ENCODE measurements around the gene STRN. TPM values are rescaled to one million over a fixed set of nuclear protein-coding genes. Genes with fewer than 3 reads are reported as not detected.
A peak's percentile ranks its signal among the peaks of the same experiment; 100 is the strongest.

The STRN gene
- total RNA-seq = 10 to 100 TPM in 1 of 2 donors, 1 to 10 TPM in 1; 7.3 to 12.7 TPM

GRCh38 chr2:36966370-36967235, at the start of gene STRN:
Gene STRN, minus strand, starts transcription at chr2:36966536. Its CDS starts 73 bp downstream, at chr2:36966463.
- H3K9me3 ChIP-seq = no peaks in the 10 kb centered on the region
- DNase-seq (peak; percentile 96 to 97 (median 97)), ATAC-seq (peak; percentile 96)
- TF ChIP-seq CTCF (IDR thresholded peaks at IDR 0.05) (peak in 1 of 7 experiments; percentile 32), POLR2A (IDR thresholded peaks at IDR 0.05) (peak; percentile 81 to 94 (median 87))
- H3K4me1 ChIP-seq = peaks cover 23% of the 10 kb centered on the region
- peak within 1 kb of the TSS; percentile 71 to 90 (median 84) for H3K27ac ChIP-seq
- 0% methylated on average over 22 to 90 of the region's 91 CpGs for WGBS, 2 donors
- peak within 1 kb of the TSS; percentile 69 to 87 for H3K4me3 ChIP-seq
- intact Hi-C loops (cut with DNase I) = no loop called here
- H3K27me3 ChIP-seq = no peaks in the 10 kb centered on the region
- no peaks in the 10 kb centered on the region for H3K36me3 ChIP-seq (replicated peaks in 1 of 2; ENCODE audit: insufficient read depth in 1 of 2, low read depth in 2 of 2)

- Histone ChIP-seq H3K4me3 (no peak overlapping the region), H3K4me1 (no peaks in the 10 kb centered on the region), H3K36me3 (replicated peaks in 1 of 2; ENCODE audit: insufficient read depth in 1 of 2, low read depth in 2 of 2) (peaks cover 11 to 15% of the 10 kb centered on the region in 2 donors), H3K9me3 (no peaks in the 10 kb centered on the region), H3K27me3 (no peaks in the 10 kb centered on the region), H3K27ac (no peak overlapping the region)
- 86 to 97% methylated on average over 4 of the region's 4 CpGs for WGBS, 2 donors
- no peak for DNase-seq
- TF ChIP-seq POLR2A (IDR thresholded peaks at IDR 0.05) (no peak), CTCF (IDR thresholded peaks at IDR 0.05) (no peak)
- intact Hi-C loops (cut with DNase I) = no loop called here
- ATAC-seq = no peak
Observed at GRCh38 chr2:37013315-37013641, 46.9 kb upstream of the STRN start.

GRCh38 chr2:37011130-37011529, 44.8 kb upstream of the STRN start:
- no peak for ATAC-seq
- Histone ChIP-seq H3K27me3 (no peaks in the 10 kb centered on the region), H3K4me1 (no peaks in the 10 kb centered on the region), H3K9me3 (no peaks in the 10 kb centered on the region), H3K36me3 (replicated peaks in 1 of 2; ENCODE audit: insufficient read depth in 1 of 2, low read depth in 2 of 2) (peaks cover 11 to 19% of the 10 kb centered on the region in 2 donors), H3K4me3 (no peak overlapping the region), H3K27ac (no peak overlapping the region)
- intact Hi-C loops (cut with DNase I) = no loop called here
- WGBS, 2 donors = 77 to 81% methylated on average over 5 of the region's 5 CpGs
- no peak for DNase-seq
- TF ChIP-seq POLR2A (IDR thresholded peaks at IDR 0.05) = no peak

DNA sequence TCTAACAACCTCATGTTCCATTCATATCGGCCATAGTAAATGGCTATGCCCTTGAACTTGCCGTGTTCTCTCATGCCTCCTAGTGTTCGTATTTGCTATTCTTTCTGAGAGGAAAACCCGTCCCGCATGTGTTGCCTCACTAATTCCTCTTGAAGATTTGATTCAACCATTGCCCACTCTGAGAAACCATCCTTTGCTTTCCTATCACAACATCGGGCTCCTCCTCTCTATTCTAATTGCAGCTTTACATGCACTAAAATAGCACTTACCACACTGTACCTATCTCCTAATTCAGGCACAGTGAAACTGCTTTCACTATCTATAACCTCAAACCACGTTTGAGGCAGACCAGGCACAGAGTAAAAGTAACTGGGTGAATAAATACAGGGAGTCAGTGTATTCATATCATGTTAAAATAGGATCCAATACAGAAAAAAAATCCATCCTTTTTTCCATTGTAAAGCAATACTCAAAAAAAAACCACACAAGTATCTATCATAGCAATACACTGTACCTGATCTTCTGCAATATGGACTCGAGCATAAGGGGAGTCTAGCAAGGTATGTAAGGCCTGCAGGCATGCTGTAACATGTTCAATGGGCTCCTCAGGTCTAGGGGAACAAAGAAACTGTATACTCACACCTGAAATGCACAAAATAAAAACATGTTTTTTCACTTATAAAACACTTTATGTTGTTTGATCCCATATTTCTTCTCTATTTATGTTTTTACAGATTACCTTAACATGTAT, 39.0 kb upstream of the STRN start:
- Histone ChIP-seq H3K27me3 (no peaks in the 10 kb centered on the region), H3K9me3 (no peaks in the 10 kb centered on the region), H3K4me1 (no peaks in the 10 kb centered on the region), H3K4me3 (no peak overlapping the region), H3K27ac (no peak overlapping the region), H3K36me3 (replicated peaks in 1 of 2; ENCODE audit: insufficient read depth in 1 of 2, low read depth in 2 of 2) (peaks cover 0 to 33% of the 10 kb centered on the region in 2 donors)
- peak in 4 of 7 experiments; percentile 6 to 38 (median 26) for TF ChIP-seq CTCF (IDR thresholded peaks at IDR 0.05)
- TF ChIP-seq POLR2A (IDR thresholded peaks at IDR 0.05) = no peak
- no peak for DNase-seq
- no peak for ATAC-seq
- WGBS, 2 donors = 64 to 74% methylated on average over 8 of the region's 8 CpGs
- intact Hi-C loops (cut with DNase I) = no loop called here

- Histone ChIP-seq H3K9me3 (no peaks in the 10 kb centered on the region), H3K27ac (no peak overlapping the region), H3K4me1 (no peaks in the 10 kb centered on the region), H3K4me3 (no peak overlapping the region), H3K27me3 (no peaks in the 10 kb centered on the region), H3K36me3 (replicated peaks in 1 of 2; ENCODE audit: insufficient read depth in 1 of 2, low read depth in 2 of 2) (peaks cover 0 to 24% of the 10 kb centered on the region in 2 donors)
- no peak for DNase-seq
- 76 to 80% methylated on average over 2 of the region's 2 CpGs for WGBS, 2 donors
- no peak for ATAC-seq
- TF ChIP-seq POLR2A (IDR thresholded peaks at IDR 0.05) (no peak), CTCF (IDR thresholded peaks at IDR 0.05) (no peak)
- intact Hi-C loops (cut with DNase I) = no loop called here
Observed at GRCh38 chr2:37000988-37001556, 34.7 kb upstream of the STRN start.
